ENCODE data around the gene TSPAN16. TPM values are rescaled to one million over a fixed set of nuclear protein-coding genes. Genes with fewer than 3 reads are reported as not detected.

Gene TSPAN16
- total RNA-seq, 1 donor from 2014 or later: not detected

GRCh38 chr19:11274533-11275086 is 21.4 kb upstream of the TSPAN16 start:
- Mint-ChIP-seq H3K27ac (ENCODE audit: unreplicated experiment) (no peak overlapping the region), H3K36me3 (ENCODE audit: low read depth, unreplicated experiment) (no peaks in the 10 kb centered on the region), H3K4me3 (ENCODE audit: unreplicated experiment) (no peak overlapping the region), H3K27me3 (ENCODE audit: unreplicated experiment) (peaks cover 2% of the 10 kb centered on the region), H3K9me3 (ENCODE audit: unreplicated experiment) (no peaks in the 10 kb centered on the region), H3K4me1 (ENCODE audit: unreplicated experiment) (peaks cover 10% of the 10 kb centered on the region)
- DNase-seq (ENCODE audit: low spot score): no peak
- TF ChIP-seq, protein P1, sequence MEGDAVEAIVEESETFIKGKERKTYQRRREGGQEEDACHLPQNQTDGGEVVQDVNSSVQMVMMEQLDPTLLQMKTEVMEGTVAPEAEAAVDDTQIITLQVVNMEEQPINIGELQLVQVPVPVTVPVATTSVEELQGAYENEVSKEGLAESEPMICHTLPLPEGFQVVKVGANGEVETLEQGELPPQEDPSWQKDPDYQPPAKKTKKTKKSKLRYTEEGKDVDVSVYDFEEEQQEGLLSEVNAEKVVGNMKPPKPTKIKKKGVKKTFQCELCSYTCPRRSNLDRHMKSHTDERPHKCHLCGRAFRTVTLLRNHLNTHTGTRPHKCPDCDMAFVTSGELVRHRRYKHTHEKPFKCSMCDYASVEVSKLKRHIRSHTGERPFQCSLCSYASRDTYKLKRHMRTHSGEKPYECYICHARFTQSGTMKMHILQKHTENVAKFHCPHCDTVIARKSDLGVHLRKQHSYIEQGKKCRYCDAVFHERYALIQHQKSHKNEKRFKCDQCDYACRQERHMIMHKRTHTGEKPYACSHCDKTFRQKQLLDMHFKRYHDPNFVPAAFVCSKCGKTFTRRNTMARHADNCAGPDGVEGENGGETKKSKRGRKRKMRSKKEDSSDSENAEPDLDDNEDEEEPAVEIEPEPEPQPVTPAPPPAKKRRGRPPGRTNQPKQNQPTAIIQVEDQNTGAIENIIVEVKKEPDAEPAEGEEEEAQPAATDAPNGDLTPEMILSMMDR (IDR thresholded peaks at IDR 0.05; ENCODE audit: unreplicated experiment): no peak

DNA sequence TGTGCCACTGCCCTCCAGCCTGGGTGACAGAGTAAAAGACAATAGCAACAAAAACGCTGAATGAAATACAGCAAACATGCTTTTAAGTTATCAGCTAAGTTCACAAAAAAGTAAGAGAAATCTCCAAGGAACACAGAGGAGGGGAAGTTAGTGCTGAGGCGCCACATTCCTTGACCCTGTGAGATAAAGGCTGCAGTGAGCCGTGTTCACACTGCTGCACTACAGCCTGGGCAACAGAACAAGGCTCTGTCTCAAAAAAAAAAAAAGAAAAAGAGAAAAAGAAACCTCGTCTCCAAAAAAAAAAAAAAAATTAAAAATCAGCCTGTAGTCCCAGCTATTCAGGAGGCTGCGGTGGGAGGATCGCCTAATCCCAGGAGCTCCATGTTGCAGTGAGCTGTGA is 17.3 kb upstream of the TSPAN16 start:
- peaks cover 2% of the 10 kb centered on the region for H3K27me3 Mint-ChIP-seq (ENCODE audit: unreplicated experiment)
- H3K4me1 Mint-ChIP-seq (ENCODE audit: unreplicated experiment): peaks cover 14% of the 10 kb centered on the region
- TF ChIP-seq, protein P1 (IDR thresholded peaks at IDR 0.05; ENCODE audit: unreplicated experiment): no peak
- H3K9me3 Mint-ChIP-seq (ENCODE audit: unreplicated experiment): no peaks in the 10 kb centered on the region
- DNase-seq (ENCODE audit: low spot score): no peak
- no peak overlapping the region for H3K4me3 Mint-ChIP-seq (ENCODE audit: unreplicated experiment)
- no peaks in the 10 kb centered on the region for H3K36me3 Mint-ChIP-seq (ENCODE audit: low read depth, unreplicated experiment)
- peak overlapping the region; percentile 70 for H3K27ac Mint-ChIP-seq (ENCODE audit: unreplicated experiment)

DNA sequence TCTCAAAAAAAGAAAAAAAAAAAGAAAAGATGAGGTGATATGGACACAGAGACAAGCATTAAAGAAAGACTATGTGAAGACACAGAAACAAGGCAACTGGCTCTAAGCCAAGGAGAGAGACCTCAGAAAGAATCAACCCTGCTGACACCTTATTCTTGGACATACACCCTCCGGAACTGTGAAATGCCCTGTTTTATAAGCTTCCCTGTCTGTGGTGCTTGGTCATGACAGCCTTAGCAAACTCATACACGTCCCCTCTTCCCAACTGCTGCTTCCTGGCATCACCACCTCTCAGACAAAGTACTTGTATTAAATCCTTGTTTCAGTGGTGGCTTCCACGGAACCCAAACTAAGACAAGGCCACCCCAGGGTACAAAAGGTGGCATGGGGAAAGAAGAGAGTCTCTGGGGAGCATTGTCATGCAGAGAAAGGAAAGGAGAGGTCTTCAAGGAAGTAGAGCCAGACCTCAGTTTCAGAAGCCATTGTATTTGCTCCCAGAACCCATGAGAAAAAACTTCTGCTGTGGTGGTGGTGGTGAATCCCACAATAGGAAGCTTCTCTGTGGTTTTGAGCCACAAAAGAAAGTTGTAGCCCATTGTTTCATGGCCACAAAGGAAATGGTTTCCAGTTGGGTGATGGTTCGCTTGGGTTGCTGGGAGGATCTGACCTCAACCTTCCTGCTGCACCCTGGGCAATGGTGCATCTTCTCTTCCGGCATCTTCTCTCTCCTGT is 16.3 kb upstream of the TSPAN16 start:
- peaks cover 14% of the 10 kb centered on the region for H3K4me1 Mint-ChIP-seq (ENCODE audit: unreplicated experiment)
- H3K27ac Mint-ChIP-seq (ENCODE audit: unreplicated experiment): peak overlapping the region; percentile 93

DNA sequence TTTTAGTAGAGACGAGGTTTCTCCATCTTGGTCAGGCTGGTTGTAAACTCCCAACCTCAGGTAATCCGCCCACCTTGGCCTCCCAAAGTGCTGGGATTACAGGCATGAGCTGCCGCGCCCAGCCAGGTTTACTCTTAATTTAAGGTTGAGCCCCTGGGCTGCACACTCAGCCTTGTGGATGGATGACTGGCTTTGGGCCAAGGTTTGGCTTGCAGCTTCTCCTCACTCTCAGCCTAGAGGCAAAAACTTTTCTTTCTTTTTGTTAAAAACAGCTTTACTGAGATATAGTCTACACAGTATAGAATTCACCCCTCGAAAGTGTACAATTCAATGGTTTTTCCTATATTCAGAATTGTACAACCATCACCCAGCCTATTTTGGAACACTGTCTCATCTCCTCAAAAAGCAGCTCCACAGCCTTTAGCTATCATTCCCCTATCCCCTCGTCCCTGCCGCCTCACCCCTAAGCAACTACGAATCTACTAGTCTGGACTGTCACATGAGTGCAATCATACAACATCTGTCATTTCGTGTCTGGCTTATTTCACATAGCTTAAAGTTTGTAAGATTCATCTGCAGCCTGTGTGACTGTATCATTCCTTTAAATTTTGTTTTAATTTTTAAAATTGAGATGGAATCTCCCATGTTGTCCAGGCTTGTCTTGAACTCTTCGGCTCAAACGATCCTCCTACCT is 14.5 kb upstream of the TSPAN16 start:
- H3K27ac Mint-ChIP-seq (ENCODE audit: unreplicated experiment): no peak overlapping the region
- no peak for DNase-seq (ENCODE audit: low spot score)
- no peaks in the 10 kb centered on the region for H3K36me3 Mint-ChIP-seq (ENCODE audit: low read depth, unreplicated experiment)
- peaks cover 2% of the 10 kb centered on the region for H3K27me3 Mint-ChIP-seq (ENCODE audit: unreplicated experiment)
- H3K4me3 Mint-ChIP-seq (ENCODE audit: unreplicated experiment): no peak overlapping the region
- H3K4me1 Mint-ChIP-seq (ENCODE audit: unreplicated experiment): peaks cover 9% of the 10 kb centered on the region
- H3K9me3 Mint-ChIP-seq (ENCODE audit: unreplicated experiment): no peaks in the 10 kb centered on the region
- TF ChIP-seq, protein P1 (IDR thresholded peaks at IDR 0.05; ENCODE audit: unreplicated experiment): no peak

More for the DNA sequence above, 16.3 kb upstream of the TSPAN16 start:
- TF ChIP-seq, protein P1 (IDR thresholded peaks at IDR 0.05; ENCODE audit: unreplicated experiment): no peak
- H3K9me3 Mint-ChIP-seq (ENCODE audit: unreplicated experiment): no peaks in the 10 kb centered on the region
- H3K4me3 Mint-ChIP-seq (ENCODE audit: unreplicated experiment): no peak overlapping the region
- H3K36me3 Mint-ChIP-seq (ENCODE audit: low read depth, unreplicated experiment): no peaks in the 10 kb centered on the region
- H3K27me3 Mint-ChIP-seq (ENCODE audit: unreplicated experiment): peaks cover 2% of the 10 kb centered on the region
- DNase-seq (ENCODE audit: low spot score): no peak

GRCh38 chr19:11284515-11284914 is 11.4 kb upstream of the TSPAN16 start:
- Mint-ChIP-seq H3K4me3 (ENCODE audit: unreplicated experiment) (no peak overlapping the region), H3K4me1 (ENCODE audit: unreplicated experiment) (peaks cover 5% of the 10 kb centered on the region), H3K9me3 (ENCODE audit: unreplicated experiment) (no peaks in the 10 kb centered on the region), H3K27ac (ENCODE audit: unreplicated experiment) (no peak overlapping the region), H3K27me3 (ENCODE audit: unreplicated experiment) (peaks cover 2% of the 10 kb centered on the region), H3K36me3 (ENCODE audit: low read depth, unreplicated experiment) (no peaks in the 10 kb centered on the region)
- TF ChIP-seq, protein P1 (IDR thresholded peaks at IDR 0.05; ENCODE audit: unreplicated experiment): no peak
- DNase-seq (ENCODE audit: low spot score): no peak
